ENCODE results near the gene IFIT1B. TPM values are rescaled to one million over a fixed set of nuclear protein-coding genes. Genes with fewer than 3 reads are reported as not detected.
"Not testable (repeated sequence)": the region's sequence is repeated elsewhere in the genome, so short reads cannot be mapped to it uniquely, and the experiment has no call there.

IFIT1B gene
- total RNA-seq, 1 experiment from 2014 or later, result not detected

- POLR2A ChIA-PET; BruUV-seq (replicated peaks); H3K4me2 ChIP-seq (ENCODE audit: low read length); H3K9ac ChIP-seq (ENCODE audit: low read length); CTCF ChIA-PET; H4K20me1 ChIP-seq (ENCODE audit: insufficient read depth); RAD21 ChIA-PET (ENCODE audit: low non-redundant PET in 1 of 2, low total read pairs in 2 of 2, uncharacterized antibody in 2 of 2, unreplicated experiment in 2 of 2); intact Hi-C loops (cut with micrococcal nuclease); H3K36me3 ChIP-seq (ENCODE audit: control insufficient read depth in 1 of 2, insufficient read depth in 2 of 2, low read length in 2 of 2); H3K4me1 ChIP-seq (ENCODE audit: control insufficient read depth in 1 of 2, insufficient read depth in 2 of 2, low read length in 2 of 2); H3K27ac ChIP-seq (ENCODE audit: low read depth, low read length); H3K27me3 ChIP-seq (ENCODE audit: insufficient read depth, low read length); ATAC-seq; H3K4me3 ChIP-seq (replicated peaks in 1 of 2; ENCODE audit: low read depth in 1 of 2, low read length in 2 of 2); H2AFZ ChIP-seq (ENCODE audit: low read depth, low read length, poor library complexity, severe bottlenecking); H3K9me3 ChIP-seq (ENCODE audit: control insufficient read depth in 1 of 2, insufficient read depth in 1 of 2, low read depth in 1 of 2, low read length in 2 of 2); H3K79me2 ChIP-seq (ENCODE audit: insufficient read depth, low read length); H3K9me2 ChIP-seq (ENCODE audit: insufficient read depth); DNase-seq (ENCODE audit: low read depth, low spot score): not testable (repeated sequence)
These were observed 31.4 kb downstream of the IFIT1B start for GRCh38 chr10:89409282-89409681.

DNA sequence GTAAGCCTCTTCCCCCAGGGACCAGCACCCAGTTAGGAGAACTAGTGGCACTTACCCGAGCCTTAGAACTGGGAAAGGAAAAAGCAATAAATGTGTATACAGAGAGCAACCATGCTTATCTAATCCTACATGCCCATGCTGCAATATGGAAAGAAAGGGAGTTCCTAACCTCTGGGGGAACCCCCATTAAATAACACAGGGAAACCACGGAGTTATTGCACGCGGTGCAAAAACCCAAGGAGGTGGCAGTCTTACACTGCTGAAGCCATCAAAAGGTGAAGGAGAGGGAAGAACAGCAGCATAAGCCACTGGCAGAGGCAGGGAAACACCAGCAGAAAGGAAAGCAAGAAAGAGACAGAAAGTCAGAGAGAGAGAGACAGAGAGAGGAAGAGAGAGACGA lies 32.7 kb downstream of the IFIT1B start:
- CTCF ChIA-PET; H3K9me3 ChIP-seq (ENCODE audit: control insufficient read depth in 1 of 2, insufficient read depth in 1 of 2, low read depth in 1 of 2, low read length in 2 of 2); H3K27me3 ChIP-seq (ENCODE audit: insufficient read depth, low read length); H3K9me2 ChIP-seq (ENCODE audit: insufficient read depth); H3K36me3 ChIP-seq (ENCODE audit: control insufficient read depth in 1 of 2, insufficient read depth in 2 of 2, low read length in 2 of 2); BruUV-seq (replicated peaks); H3K4me1 ChIP-seq (ENCODE audit: control insufficient read depth in 1 of 2, insufficient read depth in 2 of 2, low read length in 2 of 2); H3K4me2 ChIP-seq (ENCODE audit: low read length); RAD21 ChIA-PET (ENCODE audit: low non-redundant PET in 1 of 2, low total read pairs in 2 of 2, uncharacterized antibody in 2 of 2, unreplicated experiment in 2 of 2); DNase-seq (ENCODE audit: low read depth, low spot score); H3K79me2 ChIP-seq (ENCODE audit: insufficient read depth, low read length); H3K9ac ChIP-seq (ENCODE audit: low read length); H3K27ac ChIP-seq (ENCODE audit: low read depth, low read length); H2AFZ ChIP-seq (ENCODE audit: low read depth, low read length, poor library complexity, severe bottlenecking); ATAC-seq; intact Hi-C loops (cut with micrococcal nuclease); POLR2A ChIA-PET; H4K20me1 ChIP-seq (ENCODE audit: insufficient read depth); H3K4me3 ChIP-seq (replicated peaks in 1 of 2; ENCODE audit: low read depth in 1 of 2, low read length in 2 of 2): not testable (repeated sequence)

DNA sequence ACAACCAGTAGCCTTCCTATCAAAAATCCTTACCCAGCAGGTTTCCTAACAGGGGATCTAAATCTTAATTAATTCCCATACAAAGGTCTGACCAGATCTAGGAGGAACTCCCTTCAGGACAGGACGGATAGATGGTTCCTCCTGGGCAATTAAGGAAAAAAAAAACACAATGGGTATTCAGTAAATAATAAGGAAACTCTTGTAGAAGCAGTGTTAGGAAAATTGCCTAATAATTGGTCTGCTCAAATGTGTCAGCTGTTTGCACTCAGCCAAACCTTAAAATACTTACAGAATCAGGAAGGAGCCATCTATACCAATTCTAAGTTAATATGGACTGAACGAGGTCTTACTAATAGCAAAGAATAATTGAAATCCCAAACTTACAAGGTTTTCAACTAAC lies 33.3 kb downstream of the IFIT1B start:
- H3K4me2 ChIP-seq (ENCODE audit: low read length); H3K9me3 ChIP-seq (ENCODE audit: control insufficient read depth in 1 of 2, insufficient read depth in 1 of 2, low read depth in 1 of 2, low read length in 2 of 2); CTCF ChIA-PET; POLR2A ChIA-PET; ATAC-seq; H3K27ac ChIP-seq (ENCODE audit: low read depth, low read length); BruUV-seq (replicated peaks); H3K36me3 ChIP-seq (ENCODE audit: control insufficient read depth in 1 of 2, insufficient read depth in 2 of 2, low read length in 2 of 2); H3K4me3 ChIP-seq (replicated peaks in 1 of 2; ENCODE audit: low read depth in 1 of 2, low read length in 2 of 2); H3K9ac ChIP-seq (ENCODE audit: low read length); DNase-seq (ENCODE audit: low read depth, low spot score); H3K9me2 ChIP-seq (ENCODE audit: insufficient read depth); H2AFZ ChIP-seq (ENCODE audit: low read depth, low read length, poor library complexity, severe bottlenecking); H3K27me3 ChIP-seq (ENCODE audit: insufficient read depth, low read length); RAD21 ChIA-PET (ENCODE audit: low non-redundant PET in 1 of 2, low total read pairs in 2 of 2, uncharacterized antibody in 2 of 2, unreplicated experiment in 2 of 2); H4K20me1 ChIP-seq (ENCODE audit: insufficient read depth); intact Hi-C loops (cut with micrococcal nuclease): not testable (repeated sequence)
- peaks cover 7 to 14% of the 10 kb centered on the region in 2 experiments; a peak in 3 of 4 replicates for H3K4me1 ChIP-seq (ENCODE audit: control insufficient read depth in 1 of 2, insufficient read depth in 2 of 2, low read length in 2 of 2)
- H3K79me2 ChIP-seq (ENCODE audit: insufficient read depth, low read length), result peaks cover 12% of the 10 kb centered on the region

- CTCF ChIA-PET, POLR2A ChIA-PET: not testable (repeated sequence)
These were observed 34.4 kb downstream of the IFIT1B start for GRCh38 chr10:89412276-89412675.

More at GRCh38 chr10:89412276-89412675, 34.4 kb downstream of the IFIT1B start:
- H2AFZ ChIP-seq (ENCODE audit: low read depth, low read length, poor library complexity, severe bottlenecking); H3K4me2 ChIP-seq (ENCODE audit: low read length); H3K27ac ChIP-seq (ENCODE audit: low read depth, low read length); intact Hi-C loops (cut with micrococcal nuclease); H3K36me3 ChIP-seq (ENCODE audit: control insufficient read depth in 1 of 2, insufficient read depth in 2 of 2, low read length in 2 of 2); H3K9me2 ChIP-seq (ENCODE audit: insufficient read depth); BruUV-seq (replicated peaks); DNase-seq (ENCODE audit: low read depth, low spot score); H3K9me3 ChIP-seq (ENCODE audit: control insufficient read depth in 1 of 2, insufficient read depth in 1 of 2, low read depth in 1 of 2, low read length in 2 of 2); RAD21 ChIA-PET (ENCODE audit: low non-redundant PET in 1 of 2, low total read pairs in 2 of 2, uncharacterized antibody in 2 of 2, unreplicated experiment in 2 of 2); H3K9ac ChIP-seq (ENCODE audit: low read length); H3K4me3 ChIP-seq (replicated peaks in 1 of 2; ENCODE audit: low read depth in 1 of 2, low read length in 2 of 2); H3K27me3 ChIP-seq (ENCODE audit: insufficient read depth, low read length); ATAC-seq; H4K20me1 ChIP-seq (ENCODE audit: insufficient read depth): not testable (repeated sequence)
- peaks cover 23% of the 10 kb centered on the region for H3K79me2 ChIP-seq (ENCODE audit: insufficient read depth, low read length)
- H3K4me1 ChIP-seq (ENCODE audit: control insufficient read depth in 1 of 2, insufficient read depth in 2 of 2, low read length in 2 of 2), result peaks cover 7 to 14% of the 10 kb centered on the region in 2 experiments; a peak in 3 of 4 replicates

Data from HCT116 (cell line).